ENCODE data around the gene PLXNB2.

DNA sequence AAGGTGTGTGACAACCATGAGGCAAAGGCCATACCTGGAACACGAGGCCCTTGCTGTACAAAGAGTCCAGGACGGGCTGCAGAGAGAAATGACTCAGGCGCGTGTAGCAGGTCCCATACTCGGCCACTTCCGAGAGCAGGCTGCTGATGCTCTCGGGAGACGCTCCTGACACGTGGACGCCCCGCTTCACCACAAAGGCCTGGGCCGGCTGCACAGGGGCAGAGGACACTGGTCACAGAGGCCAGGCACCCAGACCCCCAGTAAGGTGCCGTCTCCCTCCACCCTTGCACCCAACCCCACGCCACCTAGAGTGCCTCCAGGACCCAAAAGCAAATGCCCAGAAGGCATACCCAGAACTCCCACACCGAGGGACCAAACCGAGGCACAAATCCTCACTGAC is 78.1 kb downstream of the PLXNB2 start:
- TF ChIP-seq, protein P1, sequence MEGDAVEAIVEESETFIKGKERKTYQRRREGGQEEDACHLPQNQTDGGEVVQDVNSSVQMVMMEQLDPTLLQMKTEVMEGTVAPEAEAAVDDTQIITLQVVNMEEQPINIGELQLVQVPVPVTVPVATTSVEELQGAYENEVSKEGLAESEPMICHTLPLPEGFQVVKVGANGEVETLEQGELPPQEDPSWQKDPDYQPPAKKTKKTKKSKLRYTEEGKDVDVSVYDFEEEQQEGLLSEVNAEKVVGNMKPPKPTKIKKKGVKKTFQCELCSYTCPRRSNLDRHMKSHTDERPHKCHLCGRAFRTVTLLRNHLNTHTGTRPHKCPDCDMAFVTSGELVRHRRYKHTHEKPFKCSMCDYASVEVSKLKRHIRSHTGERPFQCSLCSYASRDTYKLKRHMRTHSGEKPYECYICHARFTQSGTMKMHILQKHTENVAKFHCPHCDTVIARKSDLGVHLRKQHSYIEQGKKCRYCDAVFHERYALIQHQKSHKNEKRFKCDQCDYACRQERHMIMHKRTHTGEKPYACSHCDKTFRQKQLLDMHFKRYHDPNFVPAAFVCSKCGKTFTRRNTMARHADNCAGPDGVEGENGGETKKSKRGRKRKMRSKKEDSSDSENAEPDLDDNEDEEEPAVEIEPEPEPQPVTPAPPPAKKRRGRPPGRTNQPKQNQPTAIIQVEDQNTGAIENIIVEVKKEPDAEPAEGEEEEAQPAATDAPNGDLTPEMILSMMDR (IDR thresholded peaks at IDR 0.05), result no peak
- TF ChIP-seq POLR2A (IDR thresholded peaks at IDR 0.05), result no peak

Measured in heart left ventricle (tissue), 13 donors.